Measurements from ENCODE around the gene MC5R.

GRCh38 chr18:13872373-13872772 is 48.4 kb downstream of the MC5R start:
- no peak for TF ChIP-seq YY1 (IDR thresholded peaks at IDR 0.05; ENCODE audit: insufficient read depth, insufficient read length)
- TF ChIP-seq ZNF274 (IDR thresholded peaks at IDR 0.05; ENCODE audit: low read depth, low read length) = no peak
